Measurements from ENCODE around the gene RFNG. TPM values are rescaled to one million over a fixed set of nuclear protein-coding genes. Genes with fewer than 3 reads are reported as not detected.

The RFNG gene
- total and polyA plus RNA-seq, 2 of the 13 experiments (the other 11 are each of a cell fraction or from before 2014, with no cell fraction given): 61.4 to 64.0 TPM

- TF ChIP-seq ERF (CRISPR knock-in tag; IDR thresholded peaks at IDR 0.05) (peak; percentile 96; the same call in 1 of the 2 replicates), HOXA9 (CRISPR knock-in tag; IDR thresholded peaks at IDR 0.05; ENCODE audit: borderline replicate concordance) (peak; percentile 79), ZNF34 (CRISPR knock-in tag; IDR thresholded peaks at IDR 0.05; ENCODE audit: borderline replicate concordance) (no peak; the same call in 1 of the 2 replicates), SP140L (CRISPR knock-in tag; IDR thresholded peaks at IDR 0.05; ENCODE audit: borderline replicate concordance) (peak; percentile 74; the same call in 1 of the 2 replicates), NFKBIZ (CRISPR knock-in tag; IDR thresholded peaks at IDR 0.05) (peak; percentile 98), ZNF781 (CRISPR knock-in tag; IDR thresholded peaks at IDR 0.05; ENCODE audit: borderline replicate concordance, not compliant biosample characterization) (no peak), U2AF1 (optimal IDR thresholded peaks at IDR 0.05; ENCODE audit: low read depth, low read length) (peak; percentile 33), CTCF (CRISPR knock-in tag; IDR thresholded peaks at IDR 0.05) (peak; percentile 52), IRX3 (CRISPR knock-in tag; IDR thresholded peaks at IDR 0.05; ENCODE audit: borderline replicate concordance, low read depth) (no peak; the same call in 1 of the 2 replicates), ZBTB3 (CRISPR knock-in tag; IDR thresholded peaks at IDR 0.05; ENCODE audit: borderline replicate concordance, low read depth) (peak; percentile 75; the same call in 1 of the 2 replicates), PAWR (CRISPR knock-in tag; IDR thresholded peaks at IDR 0.05; ENCODE audit: borderline replicate concordance) (0 out of 2 replicates have a peak, but pooled peaks have one; percentile 28), BRF2 (CRISPR knock-in tag; IDR thresholded peaks at IDR 0.05) (no peak), SNAPC4 (CRISPR knock-in tag; IDR thresholded peaks at IDR 0.05) (peak; percentile 93; the same call in 1 of the 2 replicates), SNAPC2 (CRISPR knock-in tag; IDR thresholded peaks at IDR 0.05) (peak; percentile 89; the same call in 1 of the 2 replicates), ZNF512 (CRISPR knock-in tag; IDR thresholded peaks at IDR 0.05) (peak; percentile 21; the same call in 1 of the 2 replicates), U2AF2 (IDR thresholded peaks at IDR 0.05; ENCODE audit: low read depth, low read length) (0 out of 2 replicates have a peak, but pooled peaks have one; percentile 86), HMGA1 (CRISPR knock-in tag; conservative IDR thresholded peaks at IDR 0.05) (no peak), SALL1 (CRISPR knock-in tag; IDR thresholded peaks at IDR 0.05) (peak; percentile 90)
Observed at GRCh38 chr17:82000803-82001570, 50.6 kb downstream of the RFNG start (continued).
